T-cell (primary cell): ENCODE data around the gene ZBTB40. TPM values are rescaled to one million over a fixed set of nuclear protein-coding genes. Genes with fewer than 3 reads are reported as not detected.

Source experiments
- ATAC-seq, 4 experiments: fragments of 200-7000 bp in 3 of 4; fragments of 150-1000 bp in 1 of 4; cut with Tn5 transposase; replicated peaks in 1 of 4; 1 replicate in 3 of 4; 2 replicates in 1 of 4; pipeline ENCODE4 v1.10.0; 2021; ENCODE audit warnings: moderate library complexity in 3 of 4, mild to moderate bottlenecking in 2 of 4, moderate number of reproducible peaks in 1 of 4
- CTCF ChIA-PET, 2 donors: fragments of 300-600 bp; sonication (Branson Sonifier 250); formaldehyde crosslinking; loops; one replicate each; lab custom pipeline; 2022; ENCODE audit warnings: antibody characterized with exemption in 2 of 2; lab: Charles Lee
- POLR2A ChIA-PET, 2 donors: fragments of 300-600 bp; sonication (Branson Sonifier 250); formaldehyde crosslinking; loops; one replicate each; lab custom pipeline; 2022; ENCODE audit warnings: antibody characterized with exemption in 2 of 2; lab: Charles Lee
- DNase-seq, 35 experiments: peaks; one replicate each; pipeline versions ENCODE4 v3.0.0 to v3.0.0-alpha.2; 2013 to 2023
- H3K27ac ChIP-seq: one replicate; pipeline ENCODE4 v1.5.1; 2013; ENCODE audit warnings: low read length
- H3K27me3 ChIP-seq, 2 experiments: replicated peaks in 1 of 2; 1 replicate in 1 of 2; 2 replicates in 1 of 2; pipeline versions ENCODE4 v1.6.1 to v1.7.0; 2013; ENCODE audit warnings: low read length in 1 of 2, mixed read lengths in 1 of 2; ENCODE audit not compliant: control insufficient read depth in 2 of 2, insufficient read depth in 2 of 2; ENCODE audit errors: extremely low read depth in 1 of 2
- H3K36me3 ChIP-seq, 2 donors: 1 replicate in 1 of 2; 2 replicates in 1 of 2; pipeline versions ENCODE4 v1.6.1 to v1.7.0; 2013; ENCODE audit warnings: low read length in 1 of 2; ENCODE audit not compliant: control insufficient read depth in 2 of 2, insufficient read depth in 1 of 2; ENCODE audit errors: extremely low read depth in 1 of 2
- H3K4me1 ChIP-seq, 2 experiments: 1 replicate in 1 of 2; 2 replicates in 1 of 2; pipeline versions ENCODE4 v1.6.1 to v1.7.0; 2013; ENCODE audit warnings: low read length in 2 of 2, mixed read lengths in 1 of 2; ENCODE audit not compliant: insufficient read depth in 2 of 2, control insufficient read depth in 1 of 2; ENCODE audit errors: extremely low read depth in 1 of 2
- H3K4me3 ChIP-seq, 2 donors: 1 replicate in 1 of 2; 2 replicates in 1 of 2; pipeline versions ENCODE4 v1.5.1 to v1.7.0; 2013; ENCODE audit warnings: mild to moderate bottlenecking in 2 of 2, low read length in 1 of 2, moderate library complexity in 1 of 2; ENCODE audit not compliant: control insufficient read depth in 1 of 2; ENCODE audit errors: extremely low read depth in 1 of 2
- H3K9me3 ChIP-seq: 2 replicates; pipeline ENCODE4 v1.7.0; 2013
- H3K27ac Mint-ChIP-seq, 2 donors: one replicate each; pipeline ENCODE4 v1.8.0; 2020 to 2021; ENCODE audit warnings: mild to moderate bottlenecking in 2 of 2, mixed read lengths in 2 of 2
- H3K27me3 Mint-ChIP-seq, 2 donors: one replicate each; pipeline ENCODE4 v1.8.0; 2021 to 2022; ENCODE audit warnings: mixed read lengths in 2 of 2
- H3K36me3 Mint-ChIP-seq: one replicate; pipeline ENCODE4 v1.8.0; 2021; ENCODE audit warnings: mixed read lengths
- H3K4me1 Mint-ChIP-seq, 3 donors: one replicate each; pipeline ENCODE4 v1.8.0; 2020 to 2022; ENCODE audit warnings: mixed read lengths in 3 of 3, mild to moderate bottlenecking in 1 of 3
- H3K4me3 Mint-ChIP-seq, 3 donors: one replicate each; pipeline ENCODE4 v1.8.0; 2020 to 2022; ENCODE audit warnings: mild to moderate bottlenecking in 3 of 3, mixed read lengths in 3 of 3, moderate library complexity in 3 of 3
- H3K9me3 Mint-ChIP-seq, 3 donors: one replicate each; pipeline ENCODE4 v1.8.0; 2020 to 2022; ENCODE audit warnings: mixed read lengths in 3 of 3
- WGBS: methylation state at CpG from one replicate; pipeline ENCODE4 v1.1.5; 2013; ENCODE audit warnings: missing lambda C conversion rate; ENCODE audit not compliant: insufficient coverage; 5-methylcytosine and 5-hydroxymethylcytosine counted together
- total RNA-seq, 35 experiments: library from RNA in 6 of 35; stranded (reverse) in 6 of 35; fragments of 120-200 nt in 1 of 35; gene quantifications; one replicate each; pipeline versions ENCODE4 v1.2.1 to v1.2.4 and lab custom pipeline; 2013 to 2026

ZBTB40 gene
- total RNA-seq, 5 donors from 2014 or later (not counting 1 experiment from before 2014, with no cell fraction given): 42.6 to 62.9 (median 54.1) TPM

DNA sequence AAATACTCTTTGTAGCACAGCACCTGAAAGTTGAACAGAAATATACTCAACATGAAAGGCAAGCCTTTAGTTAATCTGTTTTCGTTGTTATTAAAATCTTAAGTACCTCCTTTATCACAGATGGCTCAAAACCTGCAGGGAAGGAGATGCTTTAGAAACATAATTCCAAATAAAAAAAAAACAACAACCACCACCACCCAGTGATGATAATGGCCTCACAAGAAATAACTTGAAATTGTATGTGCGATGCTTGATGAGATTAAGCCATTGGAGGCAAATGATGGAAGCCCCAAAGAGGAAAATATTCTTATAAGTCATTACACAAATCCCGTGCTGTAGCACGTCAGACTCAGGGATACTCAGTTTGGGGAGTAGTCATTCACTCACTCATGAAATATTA lies 24.9 kb upstream of the ZBTB40 start:
- CTCF ChIA-PET: no interaction called here
- H3K27me3 ChIP-seq: peaks cover 0 to 6% of the 10 kb centered on the region in 2 experiments
- no peaks in the 10 kb centered on the region for H3K9me3 ChIP-seq
- POLR2A ChIA-PET: no interaction called here
- no peaks in the 10 kb centered on the region for H3K4me1 ChIP-seq
- no peaks in the 10 kb centered on the region for H3K36me3 ChIP-seq
- ATAC-seq (no peak), DNase-seq (no peak)
- no CpG with 5 or more reads among the region's 4 CpGs for WGBS
- no peak overlapping the region for H3K27ac Mint-ChIP-seq
- peaks cover 0 to 3% of the 10 kb centered on the region in 2 donors for H3K27me3 Mint-ChIP-seq
- no peaks in the 10 kb centered on the region for H3K4me1 Mint-ChIP-seq
- H3K4me3 ChIP-seq: no peak overlapping the region
- no peak overlapping the region for H3K4me3 Mint-ChIP-seq
- no peaks in the 10 kb centered on the region for H3K9me3 Mint-ChIP-seq
- H3K36me3 Mint-ChIP-seq: no peaks in the 10 kb centered on the region
- no peak overlapping the region for H3K27ac ChIP-seq

DNA sequence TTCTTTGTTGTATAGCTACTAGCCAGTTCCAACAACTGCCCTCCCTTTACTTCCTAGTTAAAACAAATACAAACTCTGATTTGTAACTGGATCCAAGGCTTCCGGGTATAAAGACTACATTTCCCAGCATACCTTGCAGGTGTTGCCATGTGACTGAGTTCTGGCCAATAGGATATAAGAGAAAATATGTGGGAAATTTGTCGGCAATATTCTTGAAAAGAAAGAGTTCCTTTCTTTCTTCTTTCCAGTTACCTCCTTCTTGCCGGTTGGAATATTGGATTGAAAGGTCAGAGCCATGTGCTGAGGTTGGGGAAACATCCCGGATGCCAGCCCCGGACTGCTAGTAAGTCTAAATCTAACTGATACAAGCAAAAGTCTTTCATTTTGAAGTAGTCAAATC lies 23.0 kb upstream of the ZBTB40 start:
- Histone ChIP-seq H3K27ac (no peak overlapping the region), H3K4me3 (peak overlapping the region; percentile 1 to 36), H3K36me3 (no peaks in the 10 kb centered on the region), H3K4me1 (no peaks in the 10 kb centered on the region), H3K27me3 (peaks cover 0 to 3% of the 10 kb centered on the region in 2 experiments), H3K9me3 (no peaks in the 10 kb centered on the region)
- Mint-ChIP-seq H3K36me3 (no peaks in the 10 kb centered on the region), H3K9me3 (no peaks in the 10 kb centered on the region), H3K4me3 (peak overlapping the region; percentile 57 to 75 (median 72)), H3K27ac (no peak overlapping the region), H3K27me3 (peaks cover 5 to 8% of the 10 kb centered on the region in 2 donors), H3K4me1 (no peaks in the 10 kb centered on the region)
- ChIA-PET CTCF (no interaction called here), POLR2A (no interaction called here)
- peak in 3 of 4 experiments; percentile 53 to 90 (median 73) for ATAC-seq
- WGBS: no CpG with 5 or more reads among the region's 5 CpGs
- peak in 10 of 35 experiments; percentile 7 to 62 (median 20) for DNase-seq

DNA sequence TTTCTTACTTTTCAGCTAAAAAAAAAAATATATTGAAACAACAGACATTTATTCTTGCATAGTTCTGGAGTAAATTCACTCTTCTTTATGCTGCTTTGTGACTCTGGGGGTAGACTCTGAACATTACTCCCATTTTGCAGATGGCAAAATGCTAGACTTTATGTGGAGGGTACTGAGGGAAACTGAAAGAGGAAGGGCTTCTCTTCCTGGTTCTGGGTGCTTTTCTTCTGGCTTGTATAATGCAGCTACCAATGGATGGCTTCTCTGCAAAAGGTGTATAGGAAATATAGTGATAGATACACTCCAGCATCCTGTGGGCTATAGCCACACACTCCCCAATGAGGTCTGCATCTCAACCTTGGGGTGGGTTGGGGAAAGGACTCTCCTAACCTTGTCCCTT lies 19.7 kb upstream of the ZBTB40 start:
- no peak overlapping the region for H3K4me3 ChIP-seq
- DNase-seq (no peak), ATAC-seq (no peak)
- Mint-ChIP-seq H3K27me3 (peaks cover 17 to 23% of the 10 kb centered on the region in 2 donors), H3K4me3 (no peak overlapping the region), H3K36me3 (no peaks in the 10 kb centered on the region), H3K27ac (no peak overlapping the region), H3K4me1 (no peaks in the 10 kb centered on the region), H3K9me3 (no peaks in the 10 kb centered on the region)
- CTCF ChIA-PET: no interaction called here
- POLR2A ChIA-PET: no interaction called here
- H3K4me1 ChIP-seq: no peaks in the 10 kb centered on the region
- no peak overlapping the region for H3K27ac ChIP-seq
- H3K27me3 ChIP-seq: peaks cover 0 to 5% of the 10 kb centered on the region in 2 experiments
- H3K36me3 ChIP-seq: no peaks in the 10 kb centered on the region
- H3K9me3 ChIP-seq: no peaks in the 10 kb centered on the region

DNA sequence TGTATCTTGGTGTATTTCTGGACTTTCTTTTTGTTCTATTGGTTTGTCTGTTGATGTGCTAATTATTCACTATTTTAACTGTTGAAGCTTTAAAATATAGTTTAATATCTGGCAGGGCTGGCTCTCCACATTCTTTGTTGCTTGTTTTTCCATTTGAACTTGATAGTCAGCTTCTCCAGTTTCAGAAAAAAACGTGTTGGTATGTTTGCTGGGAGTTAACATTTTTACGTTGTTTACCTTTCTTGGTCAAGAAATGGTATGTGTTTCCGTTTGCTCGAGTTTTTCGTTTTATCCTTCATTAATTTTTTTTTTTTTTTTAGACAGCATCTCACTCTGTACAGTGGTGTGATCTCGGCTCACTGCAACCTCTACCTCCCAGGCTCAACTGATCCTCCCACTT lies 16.9 kb upstream of the ZBTB40 start:
- no CpG with 5 or more reads among the region's 6 CpGs for WGBS
- no peak overlapping the region for H3K4me3 ChIP-seq
- ChIA-PET CTCF (no interaction called here), POLR2A (no interaction called here)
- ATAC-seq (no peak), DNase-seq (no peak)
- Mint-ChIP-seq H3K36me3 (peaks cover 5% of the 10 kb centered on the region), H3K4me3 (no peak overlapping the region), H3K27me3 (peaks cover 28 to 30% of the 10 kb centered on the region in 2 donors), H3K9me3 (peaks cover 3 to 7% (median 5%) of the 10 kb centered on the region in 3 donors), H3K4me1 (no peaks in the 10 kb centered on the region), H3K27ac (no peak overlapping the region)
- peaks cover 0 to 9% of the 10 kb centered on the region in 2 experiments for H3K27me3 ChIP-seq
- H3K4me1 ChIP-seq: no peaks in the 10 kb centered on the region
- no peaks in the 10 kb centered on the region for H3K36me3 ChIP-seq
- no peak overlapping the region for H3K27ac ChIP-seq
- no peaks in the 10 kb centered on the region for H3K9me3 ChIP-seq

DNA sequence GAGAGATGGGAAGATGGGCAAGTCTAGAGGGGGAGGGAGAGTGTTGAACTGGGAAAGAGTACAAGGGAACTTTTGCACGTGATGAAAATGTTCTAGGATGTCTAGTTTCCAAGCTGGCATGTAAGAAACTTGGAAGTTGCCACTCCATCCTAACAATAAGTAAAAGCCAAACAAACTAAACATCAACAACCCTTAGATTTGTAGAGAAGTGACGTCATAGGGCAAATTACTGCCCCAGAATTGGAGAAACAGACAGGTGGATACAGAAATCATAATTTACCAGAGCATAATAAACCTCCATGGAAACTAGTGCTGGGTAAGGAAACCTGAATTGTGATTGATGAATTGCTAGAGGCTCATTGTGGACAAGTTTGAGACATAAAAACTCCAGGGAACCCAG lies 14.7 kb upstream of the ZBTB40 start:
- H3K4me3 Mint-ChIP-seq: no peak overlapping the region

DNA sequence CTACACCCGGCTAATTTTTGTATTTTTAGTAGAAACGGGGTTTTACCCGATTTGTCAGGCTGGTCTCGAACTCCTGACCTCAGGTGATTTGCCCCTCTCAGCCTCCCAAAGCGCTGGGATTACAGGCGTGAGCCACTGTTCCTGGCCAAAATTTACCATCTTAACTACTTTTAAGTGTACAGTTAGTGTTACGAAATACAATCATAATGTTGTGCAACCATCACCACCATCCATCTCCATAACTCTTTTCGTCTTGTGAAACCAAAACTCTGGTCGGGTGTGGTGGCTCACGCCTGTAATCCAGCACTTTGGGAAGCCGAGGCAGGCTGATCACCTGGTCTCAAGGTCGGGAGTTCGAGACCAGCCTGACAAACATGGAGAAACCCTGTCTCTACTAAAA lies 14.1 kb upstream of the ZBTB40 start:
- no peaks in the 10 kb centered on the region for H3K4me1 Mint-ChIP-seq
- Histone ChIP-seq H3K27me3 (peaks cover 0 to 11% of the 10 kb centered on the region in 2 experiments), H3K4me3 (no peak overlapping the region), H3K9me3 (peaks cover 7% of the 10 kb centered on the region), H3K36me3 (no peaks in the 10 kb centered on the region), H3K27ac (no peak overlapping the region), H3K4me1 (no peaks in the 10 kb centered on the region)
- DNase-seq (no peak), ATAC-seq (no peak)
- H3K4me3 Mint-ChIP-seq: no peak overlapping the region
- peaks cover 4 to 27% (median 19%) of the 10 kb centered on the region in 3 donors for H3K9me3 Mint-ChIP-seq
- WGBS: 89% methylated on average over 12 of the region's 13 CpGs
- H3K36me3 Mint-ChIP-seq: peaks cover 5% of the 10 kb centered on the region
- ChIA-PET POLR2A (no interaction called here), CTCF (no interaction called here)
- peaks cover 33 to 38% of the 10 kb centered on the region in 2 donors for H3K27me3 Mint-ChIP-seq
- no peak overlapping the region for H3K27ac Mint-ChIP-seq

More for the DNA sequence above, 14.7 kb upstream of the ZBTB40 start:
- H3K9me3 Mint-ChIP-seq: peaks cover 4 to 25% (median 19%) of the 10 kb centered on the region in 3 donors
- Histone ChIP-seq H3K9me3 (peaks cover 7% of the 10 kb centered on the region), H3K4me3 (no peak overlapping the region), H3K4me1 (no peaks in the 10 kb centered on the region), H3K27me3 (peaks cover 0 to 7% of the 10 kb centered on the region in 2 experiments), H3K27ac (no peak overlapping the region), H3K36me3 (no peaks in the 10 kb centered on the region)
- no peak overlapping the region for H3K27ac Mint-ChIP-seq
- ATAC-seq: no peak
- CTCF ChIA-PET: no interaction called here
- no peaks in the 10 kb centered on the region for H3K4me1 Mint-ChIP-seq
- peaks cover 5% of the 10 kb centered on the region for H3K36me3 Mint-ChIP-seq
- WGBS: no CpG with 5 or more reads among the region's 2 CpGs
- POLR2A ChIA-PET: no interaction called here
- H3K27me3 Mint-ChIP-seq: peaks cover 30 to 31% of the 10 kb centered on the region in 2 donors
- DNase-seq: no peak

DNA sequence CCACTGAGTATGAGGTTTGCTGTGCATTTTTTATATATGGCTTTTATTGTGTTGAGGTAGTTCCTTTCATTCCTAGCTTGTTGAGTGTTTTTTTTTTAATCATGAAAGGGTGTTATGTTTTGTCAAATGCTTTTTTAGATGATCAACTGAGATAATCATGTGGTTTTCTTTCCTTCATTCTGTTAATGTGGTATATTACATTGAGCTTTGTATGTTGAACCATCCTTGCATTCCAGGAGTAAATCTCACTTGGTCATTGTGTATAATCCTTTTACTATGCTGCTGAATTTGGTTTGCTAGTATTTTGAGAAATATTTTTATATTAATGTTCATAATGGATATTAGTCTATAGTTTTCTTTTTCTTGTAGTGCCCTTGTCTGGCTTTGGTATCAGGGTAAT lies 11.1 kb upstream of the ZBTB40 start:
- Histone ChIP-seq H3K36me3 (no peaks in the 10 kb centered on the region), H3K27ac (no peak overlapping the region), H3K9me3 (peaks cover 7% of the 10 kb centered on the region), H3K4me1 (no peaks in the 10 kb centered on the region), H3K4me3 (no peak overlapping the region), H3K27me3 (peaks cover 0 to 24% of the 10 kb centered on the region in 2 experiments)
- Mint-ChIP-seq H3K27me3 (peaks cover 32 to 37% of the 10 kb centered on the region in 2 donors), H3K9me3 (peaks cover 4 to 27% (median 19%) of the 10 kb centered on the region in 3 donors), H3K27ac (no peak overlapping the region), H3K4me3 (no peak overlapping the region), H3K36me3 (peaks cover 5% of the 10 kb centered on the region), H3K4me1 (no peaks in the 10 kb centered on the region)
- DNase-seq (no peak), ATAC-seq (no peak)
- ChIA-PET POLR2A (interaction anchor here in 1 of 2 donors (0.7 kb wide), 1 partner anchor 23 kb away, joined by 4 read pairs; no protein-coding TSS in a partner anchor), CTCF (no interaction called here)
